GM23248 (cell line): ENCODE measurements around the gene ZNF502. TPM values are rescaled to one million over a fixed set of nuclear protein-coding genes. Genes with fewer than 3 reads are reported as not detected.

Experiments used
- DNase-seq: peaks from one replicate; pipeline ENCODE4 v3.0.0-alpha.2; 2015
- H2AFZ ChIP-seq: fragments of 200-600 bp; sonication (generic); 2 replicates; pipeline ENCODE4 v1.6.1; 2016; ENCODE audit warnings: antibody characterized with exemption
- H3F3A ChIP-seq: fragments of 200-600 bp; sonication (generic); 2 replicates; pipeline ENCODE4 v1.6.1; 2016; ENCODE audit warnings: mild to moderate bottlenecking, antibody characterized with exemption, mixed run types; ENCODE audit not compliant: insufficient read depth
- H3K27ac ChIP-seq: fragments of 200-600 bp; sonication (generic); 2 replicates; pipeline ENCODE4 v1.5.1; 2016; ENCODE audit warnings: mild to moderate bottlenecking
- H3K27me3 ChIP-seq: fragments of 200-600 bp; sonication (generic); replicated peaks from 2 replicates; pipeline ENCODE4 v1.6.1; 2016; ENCODE audit warnings: mild to moderate bottlenecking; ENCODE audit not compliant: insufficient read depth
- H3K36me3 ChIP-seq: fragments of 200-600 bp; sonication (generic); 2 replicates; pipeline ENCODE4 v1.6.1; 2016; ENCODE audit warnings: low read depth, mild to moderate bottlenecking
- H3K4me1 ChIP-seq: fragments of 200-600 bp; sonication (generic); 2 replicates; pipeline ENCODE4 v1.6.1; 2016; ENCODE audit warnings: mild to moderate bottlenecking; ENCODE audit not compliant: insufficient read depth
- H3K4me2 ChIP-seq: fragments of 200-600 bp; sonication (generic); one replicate; pipeline ENCODE4 v1.6.1; 2016; ENCODE audit warnings: mild to moderate bottlenecking; ENCODE audit not compliant: unreplicated experiment
- H3K4me3 ChIP-seq: fragments of 200-600 bp; sonication (generic); 2 replicates; pipeline ENCODE4 v1.5.1; 2016; ENCODE audit warnings: mild to moderate bottlenecking
- H3K79me2 ChIP-seq: fragments of 200-600 bp; sonication (generic); 2 replicates; pipeline ENCODE4 v1.6.1; 2016; ENCODE audit warnings: mild to moderate bottlenecking; ENCODE audit not compliant: insufficient read depth
- H3K9ac ChIP-seq: fragments of 200-600 bp; sonication (generic); 2 replicates; pipeline ENCODE4 v1.6.1; 2016; ENCODE audit warnings: mild to moderate bottlenecking
- H3K9me2 ChIP-seq: fragments of 200-600 bp; sonication (generic); 2 replicates; pipeline ENCODE4 v1.6.1; 2016; ENCODE audit warnings: mixed run types, mild to moderate bottlenecking, moderate library complexity; ENCODE audit not compliant: insufficient read depth
- H3K9me3 ChIP-seq: fragments of 200-600 bp; sonication (generic); one replicate; pipeline ENCODE4 v1.6.1; 2017; ENCODE audit warnings: low read depth
- H4K20me1 ChIP-seq: fragments of 200-600 bp; sonication (generic); 2 replicates; pipeline ENCODE4 v1.6.0; 2016; ENCODE audit not compliant: insufficient read depth
- EZH2 ChIP-seq: fragments of 200-600 bp; sonication (generic); IDR thresholded peaks from 2 replicates; pipeline ENCODE4 v1.6.1; 2018; ENCODE audit warnings: antibody characterized with exemption, mild to moderate bottlenecking; ENCODE audit not compliant: insufficient read depth, poor library complexity, severe bottlenecking
- EZH2phosphoT487 ChIP-seq: fragments of 200-600 bp; sonication (generic); IDR thresholded peaks from 2 replicates; pipeline ENCODE4 v1.6.1; 2018; ENCODE audit warnings: antibody characterized with exemption, moderate library complexity, mild to moderate bottlenecking, low read depth; ENCODE audit not compliant: insufficient read depth
- WGBS, 2 experiments: methylation state at CpG; one replicate each; pipeline ENCODE4 v1.1.6; 2015 to 2017; ENCODE audit warnings: low lambda C conversion rate in 2 of 2, low coverage in 1 of 2; ENCODE audit errors: missing lambda C conversion rate in 2 of 2; 5-methylcytosine and 5-hydroxymethylcytosine counted together
- in situ Hi-C: fragments of 300-500 bp; cut with MboI; formaldehyde crosslinking; loops from 2 replicates; pipeline ENCODE4 v1.15.0; 2020
- polyA plus RNA-seq: library from polyadenylated mRNA; unstranded; fragments of >200 nt; fragmentation: Nextera tagmentation; extraction: Ambion mirVana; gene quantifications from 2 replicates; pipeline ENCODE4 v1.2.1, GENCODE V29; 2016
- total RNA-seq: library from RNA; depleted of rRNA; stranded (reverse); fragments of >200 nt; shearing (Covaris generic); gene quantifications from 2 replicates; pipeline ENCODE4 v1.2.3, GENCODE V29; 2014

ZNF502 gene
- total and polyA plus RNA-seq, 2 experiments from 2014 or later: 2.4 to 3.8 TPM

GRCh38 chr3:44762170-44762677, 49.8 kb downstream of the ZNF502 start:
- H3K36me3 ChIP-seq: peaks cover 3% of the 10 kb centered on the region; the same call in 1 of the 2 replicates
- no peaks in the 10 kb centered on the region for H3K9me2 ChIP-seq
- peak; percentile 33 for DNase-seq
- peak overlapping the region; percentile 92 for H3K9ac ChIP-seq
- peak overlapping the region; percentile 20 for H3K27ac ChIP-seq
- H3K4me1 ChIP-seq: no peaks in the 10 kb centered on the region; the same call in none of the 2 replicates
- TF ChIP-seq EZH2: no peak
- no peak for TF ChIP-seq EZH2phosphoT487
- H3K4me3 ChIP-seq: peak overlapping the region; percentile 99
- H3K9me3 ChIP-seq: no peaks in the 10 kb centered on the region
- 4 to 6% methylated on average over 9 of the region's 9 CpGs for WGBS, 2 experiments
- peak overlapping the region; percentile 92 for H3K4me2 ChIP-seq
- no peaks in the 10 kb centered on the region for H4K20me1 ChIP-seq
- H3K79me2 ChIP-seq: peaks cover 89% of the 10 kb centered on the region
- H3F3A ChIP-seq: peaks cover 10% of the 10 kb centered on the region; the same call in 1 of the 2 replicates
- H3K27me3 ChIP-seq: no peaks in the 10 kb centered on the region
- in situ Hi-C loops: no loop called here
- peak overlapping the region; percentile 98 for H2AFZ ChIP-seq

GRCh38 chr3:44762690-44763089, 50.2 kb downstream of the ZNF502 start:
- DNase-seq: no peak
- H3K27ac ChIP-seq: peak overlapping the region; percentile 20; the same call in 1 of the 2 replicates
- peaks cover 10% of the 10 kb centered on the region; the same call in 1 of the 2 replicates for H3F3A ChIP-seq
- no peaks in the 10 kb centered on the region for H3K9me2 ChIP-seq
- H3K79me2 ChIP-seq: peaks cover 89% of the 10 kb centered on the region
- no peaks in the 10 kb centered on the region; the same call in none of the 2 replicates for H3K4me1 ChIP-seq
- no peaks in the 10 kb centered on the region for H3K9me3 ChIP-seq
- H3K4me3 ChIP-seq: peak overlapping the region; percentile 99
- peak overlapping the region; percentile 92 for H3K9ac ChIP-seq
- no peaks in the 10 kb centered on the region for H4K20me1 ChIP-seq
- peak overlapping the region; percentile 98 for H2AFZ ChIP-seq
- peak overlapping the region; percentile 92 for H3K4me2 ChIP-seq
- H3K36me3 ChIP-seq: peaks cover 3% of the 10 kb centered on the region; the same call in 1 of the 2 replicates
- WGBS, 2 experiments: 28 to 34% methylated on average over 5 of the region's 5 CpGs
- in situ Hi-C loops: no loop called here
- TF ChIP-seq EZH2: no peak
- TF ChIP-seq EZH2phosphoT487: no peak
- H3K27me3 ChIP-seq: no peaks in the 10 kb centered on the region

GRCh38 chr3:44764248-44764647, 51.8 kb downstream of the ZNF502 start:
- in situ Hi-C loops: no loop called here
- TF ChIP-seq EZH2 (no peak), EZH2phosphoT487 (no peak)
- Histone ChIP-seq H3K4me2 (no peak overlapping the region), H3K9ac (no peak overlapping the region), H3K4me1 (no peaks in the 10 kb centered on the region; the same call in none of the 2 replicates), H3K36me3 (peaks cover under 1% of the 10 kb centered on the region; the same call in 1 of the 2 replicates), H3K27ac (no peak overlapping the region), H3K27me3 (no peaks in the 10 kb centered on the region), H3K4me3 (no peak overlapping the region), H3K79me2 (peaks cover 83% of the 10 kb centered on the region), H3K9me3 (no peaks in the 10 kb centered on the region), H4K20me1 (no peaks in the 10 kb centered on the region), H3F3A (peaks cover 10% of the 10 kb centered on the region; the same call in 1 of the 2 replicates), H2AFZ (no peak overlapping the region), H3K9me2 (no peaks in the 10 kb centered on the region)
- no peak for DNase-seq

GRCh38 chr3:44771424-44772098, 59.1 kb downstream of the ZNF502 start:
- Histone ChIP-seq H3K27ac (no peak overlapping the region), H3K36me3 (no peaks in the 10 kb centered on the region), H3F3A (no peaks in the 10 kb centered on the region), H3K9ac (no peak overlapping the region), H3K4me1 (no peaks in the 10 kb centered on the region), H2AFZ (no peak overlapping the region), H3K9me3 (no peaks in the 10 kb centered on the region), H3K4me2 (no peak overlapping the region), H3K9me2 (no peaks in the 10 kb centered on the region), H3K79me2 (peaks cover 38% of the 10 kb centered on the region), H3K4me3 (no peak overlapping the region), H4K20me1 (no peaks in the 10 kb centered on the region), H3K27me3 (no peaks in the 10 kb centered on the region)
- in situ Hi-C loops: no loop called here
- DNase-seq: no peak
- WGBS, 2 experiments: 53 to 70% methylated on average over 1 of the region's 1 CpG
- TF ChIP-seq EZH2 (no peak), EZH2phosphoT487 (no peak)
